Keratinocyte (primary cell): ENCODE data around the gene STAB2. TPM values are rescaled to one million over a fixed set of nuclear protein-coding genes. Genes with fewer than 3 reads are reported as not detected.

Experiments
- DNase-seq: peaks from one replicate; pipeline ENCODE4 v3.0.0-alpha.2; 2011; ENCODE audit warnings: low read depth, missing footprints, low spot score
- FAIRE-seq: peaks from 2 replicates; lab custom pipeline; 2011; peaks lifted over from hg19 to GRCh38; lab: Jason Lieb, UNC
- H2AFZ ChIP-seq: 2 replicates; pipeline ENCODE4 v1.6.0; 2012; ENCODE audit warnings: low read length, control low read depth, inconsistent platforms; ENCODE audit not compliant: control insufficient read depth
- H3K27ac ChIP-seq: 2 replicates; pipeline ENCODE4 v1.5.1; 2011; ENCODE audit warnings: low read length; ENCODE audit not compliant: control insufficient read depth, insufficient read depth
- H3K27me3 ChIP-seq: 3 replicates; pipeline ENCODE4 v1.6.0; 2011; ENCODE audit warnings: low read length; ENCODE audit not compliant: control insufficient read depth, insufficient read depth; ENCODE audit errors: extremely low read depth
- H3K36me3 ChIP-seq, 2 experiments: 2 replicates in 1 of 2; 3 replicates in 1 of 2; pipeline ENCODE4 v1.5.1; 2011; ENCODE audit warnings: low read length in 2 of 2, mild to moderate bottlenecking in 1 of 2; ENCODE audit not compliant: control insufficient read depth in 2 of 2, insufficient read depth in 2 of 2; ENCODE audit errors: extremely low read depth in 1 of 2
- H3K4me1 ChIP-seq: 3 replicates; pipeline ENCODE4 v1.5.1; 2011; ENCODE audit warnings: low read length; ENCODE audit not compliant: control insufficient read depth, insufficient read depth; ENCODE audit errors: extremely low read depth
- H3K4me2 ChIP-seq: 3 replicates; pipeline ENCODE4 v1.6.0; 2011; ENCODE audit warnings: low read depth, low read length; ENCODE audit not compliant: control insufficient read depth, insufficient read depth; ENCODE audit errors: extremely low read depth
- H3K4me3 ChIP-seq, 3 experiments: fragments of 200-600 bp in 1 of 3; sonication (generic) in 1 of 3; 2 replicates in 2 of 3; 3 replicates in 1 of 3; pipeline ENCODE4 v1.5.1; 2011 to 2016; ENCODE audit warnings: low read length in 3 of 3, mild to moderate bottlenecking in 3 of 3, control low read depth in 2 of 3, inconsistent platforms in 1 of 3, low read depth in 1 of 3, mixed read lengths in 1 of 3, mixed run types in 1 of 3, moderate library complexity in 1 of 3; ENCODE audit not compliant: control insufficient read depth in 2 of 3, insufficient read depth in 2 of 3; ENCODE audit errors: extremely low read depth in 1 of 3
- H3K79me2 ChIP-seq: 2 replicates; pipeline ENCODE4 v1.6.0; 2012; ENCODE audit warnings: low read length; ENCODE audit not compliant: control insufficient read depth, insufficient read depth
- H3K9ac ChIP-seq: 3 replicates; pipeline ENCODE4 v1.6.0; 2011; ENCODE audit warnings: low read length; ENCODE audit not compliant: control insufficient read depth, insufficient read depth; ENCODE audit errors: extremely low read depth
- H3K9me1 ChIP-seq: 3 replicates; pipeline ENCODE4 v1.6.0; 2011; ENCODE audit warnings: low read length; ENCODE audit not compliant: control insufficient read depth, insufficient read depth; ENCODE audit errors: extremely low read depth
- H3K9me3 ChIP-seq: 2 replicates; pipeline ENCODE4 v1.5.1; 2012; ENCODE audit warnings: low read depth, low read length; ENCODE audit not compliant: control insufficient read depth
- H4K20me1 ChIP-seq: 3 replicates; pipeline ENCODE4 v1.6.0; 2011; ENCODE audit warnings: low read length; ENCODE audit not compliant: control insufficient read depth, insufficient read depth; ENCODE audit errors: extremely low read depth
- EZH2 ChIP-seq: IDR thresholded peaks from one replicate; pipeline ENCODE4 v1.6.1; 2012; ENCODE audit warnings: inconsistent platforms, mild to moderate bottlenecking, low read length, moderate library complexity
- dilution Hi-C: fragments of 300-500 bp; cut with MboI; formaldehyde crosslinking; loops from one replicate; pipeline ENCODE4 v1.7.0; 2020; ENCODE audit warnings: low sequenced_read_pairs; ENCODE audit not compliant: extremely low pct_ligation_motif_present
- polyA plus RNA-seq, 5 experiments: library from polyadenylated mRNA; depleted of rRNA in 3 of 5; stranded (reverse) in 3 of 5; stranded (forward) in 1 of 5; unstranded in 1 of 5; fragments of >200 nt; gene quantifications; 1 replicate in 1 of 5; 2 replicates in 3 of 5; 3 replicates in 1 of 5; pipeline versions ENCODE4 v1.2.1 to v1.2.3, GENCODE V29; 2011 to 2012; ENCODE audit warnings: missing spikeins in 2 of 5, low read depth in 1 of 5, low replicate concordance in 1 of 5
- TF ChIP-seq, protein P1 (sequence below), 3 experiments: IDR thresholded peaks in 1 of 3; conservative IDR thresholded peaks in 1 of 3; optimal IDR thresholded peaks in 1 of 3; 2 replicates in 2 of 3; 3 replicates in 1 of 3; pipeline versions ENCODE3 to v1.5.1; 2011; ENCODE audit warnings: low read length in 3 of 3, mild to moderate bottlenecking in 3 of 3, moderate library complexity in 2 of 3, control low read depth in 1 of 3, inconsistent platforms in 1 of 3; ENCODE audit not compliant: insufficient read depth in 2 of 3; ENCODE audit errors: extremely low read depth in 1 of 3

STAB2 gene
- polyA plus RNA-seq, 1 donor (not counting 4 experiments of a cell fraction or from before 2014, with no cell fraction given): not detected

DNA sequence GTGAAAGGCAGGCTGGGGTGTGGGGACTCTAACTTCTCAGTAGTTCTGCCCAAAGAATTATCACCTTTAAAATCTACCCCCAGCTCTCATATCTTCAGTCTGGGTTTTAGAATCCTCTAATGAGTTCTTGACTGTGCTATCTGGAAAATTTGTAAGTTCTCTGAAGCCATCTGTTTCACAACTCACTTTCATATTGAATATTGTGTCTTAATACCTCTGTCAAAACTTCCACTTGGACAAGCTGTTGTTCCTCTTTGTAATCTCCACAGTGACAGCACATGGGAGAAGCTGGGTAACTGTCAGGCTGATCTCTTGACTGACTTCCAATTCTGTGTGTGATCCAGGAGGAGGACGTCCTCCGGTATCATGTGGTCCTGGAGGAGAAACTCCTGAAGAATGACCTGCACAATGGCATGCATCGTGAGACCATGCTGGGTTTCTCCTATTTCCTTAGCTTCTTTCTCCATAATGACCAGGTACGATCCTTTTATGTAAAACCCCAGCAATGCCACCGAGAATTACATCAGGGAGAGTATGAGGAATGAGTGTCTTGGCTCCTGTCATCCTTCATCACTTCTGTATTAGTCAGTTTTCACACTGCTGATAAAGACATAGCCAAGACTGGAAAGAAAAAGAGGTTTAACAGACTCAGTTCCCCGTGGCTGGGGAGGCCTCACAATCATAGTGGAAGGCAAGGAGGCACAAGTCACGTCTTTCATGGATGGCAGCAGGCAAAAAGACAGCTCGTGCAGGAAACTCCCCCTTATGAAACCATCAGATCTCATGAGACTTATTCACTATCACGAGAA is 111.9 kb downstream of the STAB2 start:
- no peak for DNase-seq
- no peak overlapping the region for H3K9ac ChIP-seq
- no peak overlapping the region for H2AFZ ChIP-seq
- no peaks in the 10 kb centered on the region for H3K4me1 ChIP-seq
- no peaks in the 10 kb centered on the region for H3K36me3 ChIP-seq
- H3K27me3 ChIP-seq: peaks cover 23% of the 10 kb centered on the region
- dilution Hi-C loops: no loop called here
- no peaks in the 10 kb centered on the region for H3K9me3 ChIP-seq
- no peaks in the 10 kb centered on the region for H3K79me2 ChIP-seq
- no peak overlapping the region for H3K4me3 ChIP-seq
- no peaks in the 10 kb centered on the region for H3K9me1 ChIP-seq
- TF ChIP-seq, protein P1, sequence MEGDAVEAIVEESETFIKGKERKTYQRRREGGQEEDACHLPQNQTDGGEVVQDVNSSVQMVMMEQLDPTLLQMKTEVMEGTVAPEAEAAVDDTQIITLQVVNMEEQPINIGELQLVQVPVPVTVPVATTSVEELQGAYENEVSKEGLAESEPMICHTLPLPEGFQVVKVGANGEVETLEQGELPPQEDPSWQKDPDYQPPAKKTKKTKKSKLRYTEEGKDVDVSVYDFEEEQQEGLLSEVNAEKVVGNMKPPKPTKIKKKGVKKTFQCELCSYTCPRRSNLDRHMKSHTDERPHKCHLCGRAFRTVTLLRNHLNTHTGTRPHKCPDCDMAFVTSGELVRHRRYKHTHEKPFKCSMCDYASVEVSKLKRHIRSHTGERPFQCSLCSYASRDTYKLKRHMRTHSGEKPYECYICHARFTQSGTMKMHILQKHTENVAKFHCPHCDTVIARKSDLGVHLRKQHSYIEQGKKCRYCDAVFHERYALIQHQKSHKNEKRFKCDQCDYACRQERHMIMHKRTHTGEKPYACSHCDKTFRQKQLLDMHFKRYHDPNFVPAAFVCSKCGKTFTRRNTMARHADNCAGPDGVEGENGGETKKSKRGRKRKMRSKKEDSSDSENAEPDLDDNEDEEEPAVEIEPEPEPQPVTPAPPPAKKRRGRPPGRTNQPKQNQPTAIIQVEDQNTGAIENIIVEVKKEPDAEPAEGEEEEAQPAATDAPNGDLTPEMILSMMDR (optimal IDR thresholded peaks at IDR 0.05 in 1 of 3, IDR thresholded peaks at IDR 0.05 in 1 of 3, conservative IDR thresholded peaks at IDR 0.05 in 1 of 3; ENCODE audit: extremely low read depth in 1 of 3, insufficient read depth in 2 of 3, low read length in 3 of 3): no peak
- TF ChIP-seq EZH2: no peak
- FAIRE-seq: no peak
- H4K20me1 ChIP-seq: no peaks in the 10 kb centered on the region
- no peak overlapping the region for H3K27ac ChIP-seq
- H3K4me2 ChIP-seq: no peak overlapping the region

GRCh38 chr12:103705098-103705497 is 118.0 kb downstream of the STAB2 start:
- H3K9ac ChIP-seq: no peak overlapping the region
- no peak overlapping the region for H3K27ac ChIP-seq
- DNase-seq (no peak), FAIRE-seq (no peak)
- TF ChIP-seq, protein P1 (optimal IDR thresholded peaks at IDR 0.05 in 1 of 3, IDR thresholded peaks at IDR 0.05 in 1 of 3, conservative IDR thresholded peaks at IDR 0.05 in 1 of 3; ENCODE audit: extremely low read depth in 1 of 3, insufficient read depth in 2 of 3, low read length in 3 of 3): no peak
- no peak for TF ChIP-seq EZH2
- H2AFZ ChIP-seq: no peak overlapping the region
- H3K79me2 ChIP-seq: no peaks in the 10 kb centered on the region
- no peak overlapping the region for H3K4me3 ChIP-seq
- H3K4me1 ChIP-seq: no peaks in the 10 kb centered on the region
- H3K4me2 ChIP-seq: no peak overlapping the region
- peaks cover 9% of the 10 kb centered on the region for H3K27me3 ChIP-seq
- dilution Hi-C loops: no loop called here
- H4K20me1 ChIP-seq: no peaks in the 10 kb centered on the region
- H3K36me3 ChIP-seq: no peaks in the 10 kb centered on the region
- no peaks in the 10 kb centered on the region for H3K9me1 ChIP-seq
- H3K9me3 ChIP-seq: no peaks in the 10 kb centered on the region
